Stomach (tissue), 9 donors: Measurements from ENCODE around the gene HAGH. TPM values are rescaled to one million over a fixed set of nuclear protein-coding genes. Genes with fewer than 3 reads are reported as not detected.

Experiments
- DNase-seq, 2 donors: peaks; one replicate each; pipeline versions ENCODE4 v3.0.0 to v3.0.0-alpha.2; 2013 to 2019
- H3K27ac ChIP-seq, 5 donors: fragments of 200-600 bp in 4 of 5; sonication (generic) in 4 of 5; one replicate each; pipeline ENCODE4 v1.5.1; 2013 to 2019; ENCODE audit warnings: mild to moderate bottlenecking in 1 of 5, moderate library complexity in 1 of 5
- H3K27me3 ChIP-seq, 3 donors: fragments of 200-600 bp; sonication (generic); one replicate each; pipeline ENCODE4 v1.5.1; 2017 to 2019; ENCODE audit warnings: mixed run types in 1 of 3
- H3K36me3 ChIP-seq, 4 donors: fragments of 200-600 bp; sonication (generic); 1 replicate in 3 of 4; 2 replicates in 1 of 4; pipeline ENCODE4 v1.5.1; 2016 to 2019
- H3K4me1 ChIP-seq, 4 donors: fragments of 200-600 bp; sonication (generic); one replicate each; pipeline ENCODE4 v1.5.1; 2016 to 2019
- H3K4me3 ChIP-seq, 4 donors: fragments of 200-600 bp; sonication (generic) in 3 of 4; one replicate each; pipeline ENCODE4 v1.5.1; 2016 to 2019; ENCODE audit warnings: mild to moderate bottlenecking in 1 of 4
- H3K9me3 ChIP-seq, 4 donors: fragments of 200-600 bp; sonication (generic); one replicate each; pipeline ENCODE4 v1.5.1; 2016 to 2019
- CTCF ChIP-seq, 7 experiments: fragments of 450-650 bp in 4 of 7; fragments of 200-600 bp in 3 of 7; sonication (generic) in 3 of 7; IDR thresholded peaks; one replicate each; pipeline ENCODE4 v1.5.1; 2016 to 2019; ENCODE audit warnings: antibody characterized with exemption in 7 of 7, control low read depth in 2 of 7, mild to moderate bottlenecking in 1 of 7
- EP300 ChIP-seq: sonication (generic); formaldehyde crosslinking; IDR thresholded peaks from one replicate; pipeline ENCODE4 v1.6.1; 2017; ENCODE audit warnings: antibody characterized with exemption
- POLR2A ChIP-seq, 4 donors: fragments of 450-650 bp; IDR thresholded peaks; one replicate each; pipeline ENCODE4 v1.6.1; 2016; ENCODE audit warnings: antibody characterized with exemption in 4 of 4, control low read depth in 2 of 4, mild to moderate bottlenecking in 1 of 4, moderate library complexity in 1 of 4
- POLR2AphosphoS5 ChIP-seq, 3 donors: sonication (generic); formaldehyde crosslinking; IDR thresholded peaks; one replicate each; pipeline ENCODE4 v1.6.1; 2016; ENCODE audit warnings: antibody characterized with exemption in 3 of 3
- WGBS, 5 donors: extraction: QIAGEN DNeasy Blood & Tissue Kit in 3 of 5; methylation state at CpG; one replicate each; pipeline versions ENCODE4 v1.1.5 to v1.1.7; 2013 to 2018; 5-methylcytosine and 5-hydroxymethylcytosine counted together
- intact Hi-C: fragments of 100-400 bp; cut with DNase I; formaldehyde crosslinking; loops from one replicate; pipeline ENCODE4 v1.15.1; 2023; ENCODE audit warnings: low total_unique reads
- polyA plus RNA-seq, 3 donors: library from polyadenylated mRNA; stranded (reverse); fragments of 200-250 nt; gene quantifications; one replicate each; pipeline ENCODE4 v1.2.3, GENCODE V29; 2013
- total RNA-seq, 5 donors: library from RNA; depleted of rRNA; stranded (reverse); fragments of >200 nt; gene quantifications; one replicate each; pipeline versions ENCODE4 v1.1.0 to v1.2.3, GENCODE V29; 2014 to 2016
- donor health status: healthy with polysubstance abuse.
- donor health status: Bipolar disorder and iron deficiency.
- donor health status: healthy.

Gene HAGH
- total and polyA plus RNA-seq, 8 donors: 30.3 to 119 (median 69.2) TPM

- TF ChIP-seq POLR2AphosphoS5 (IDR thresholded peaks at IDR 0.05): no peak
- TF ChIP-seq POLR2A (IDR thresholded peaks at IDR 0.05): no peak
- no peak for TF ChIP-seq CTCF (IDR thresholded peaks at IDR 0.05)
- TF ChIP-seq EP300: no peak
- H3K27ac ChIP-seq: no peak overlapping the region
Observed at GRCh38 chr16:1775006-1775845, 51.4 kb downstream of the HAGH start.

DNA sequence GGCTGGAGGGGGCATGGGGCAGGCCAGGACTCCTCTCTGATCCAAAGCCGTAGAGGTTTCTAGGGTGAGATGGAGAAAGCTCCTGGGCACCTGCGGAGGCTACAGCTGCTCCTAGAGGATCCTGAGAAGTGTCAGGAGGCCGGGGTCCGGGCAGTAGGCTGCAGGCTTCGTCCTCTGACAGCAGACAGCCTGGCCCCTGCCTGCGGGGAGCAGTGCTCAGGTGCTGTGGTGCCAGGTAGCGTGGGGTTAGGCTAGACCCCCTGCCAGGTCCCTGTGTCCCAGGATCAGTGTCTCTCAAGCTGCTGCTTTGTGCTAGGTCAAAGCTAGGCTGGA lies 52.2 kb downstream of the HAGH start:
- TF ChIP-seq POLR2AphosphoS5 (IDR thresholded peaks at IDR 0.05): no peak
- DNase-seq: no peak
- Histone ChIP-seq H3K4me1 (peaks cover 35 to 68% (median 59%) of the 10 kb centered on the region in 4 donors), H3K36me3 (peaks cover 23 to 53% (median 50%) of the 10 kb centered on the region in 4 donors), H3K27ac (peak overlapping the region in 4 of 5 donors; percentile 92 to 97 (median 94)), H3K27me3 (no peaks in the 10 kb centered on the region), H3K4me3 (peak overlapping the region in 3 of 4 donors; percentile 75 to 98 (median 96)), H3K9me3 (no peaks in the 10 kb centered on the region)
- WGBS, 5 donors: 63 to 92% (median 77%) methylated on average over 2 to 7 of the region's 7 CpGs
- intact Hi-C loops: no loop called here

More at GRCh38 chr16:1775006-1775845, 51.4 kb downstream of the HAGH start:
- Histone ChIP-seq H3K4me1 (peaks cover 34 to 69% (median 59%) of the 10 kb centered on the region in 4 donors), H3K9me3 (no peaks in the 10 kb centered on the region), H3K36me3 (peaks cover 29 to 55% (median 54%) of the 10 kb centered on the region in 4 donors), H3K4me3 (no peak overlapping the region), H3K27me3 (no peaks in the 10 kb centered on the region)
- WGBS, 5 donors: 87 to 91% (median 91%) methylated on average over 14 to 30 of the region's 30 CpGs
- intact Hi-C loops: no loop called here
- no peak for DNase-seq

- peak in 1 of 3 donors; percentile 4 for TF ChIP-seq POLR2AphosphoS5 (IDR thresholded peaks at IDR 0.05)
- TF ChIP-seq CTCF (IDR thresholded peaks at IDR 0.05): no peak
- peak in 1 of 2 donors; percentile 70 for DNase-seq
- H3K4me3 ChIP-seq: peak overlapping the region; percentile 75 to 98 (median 94)
- no peaks in the 10 kb centered on the region for H3K9me3 ChIP-seq
- WGBS, 5 donors: 4 to 9% (median 7%) methylated on average over 25 to 45 of the region's 45 CpGs
- peaks cover 35 to 64% (median 60%) of the 10 kb centered on the region in 4 donors for H3K4me1 ChIP-seq
- H3K27me3 ChIP-seq: no peaks in the 10 kb centered on the region
- H3K36me3 ChIP-seq: peaks cover 24 to 53% (median 50%) of the 10 kb centered on the region in 4 donors
- intact Hi-C loops: no loop called here
- peak overlapping the region; percentile 92 to 97 (median 95) for H3K27ac ChIP-seq
Observed at GRCh38 chr16:1773703-1774447, 52.8 kb downstream of the HAGH start.

- no peaks in the 10 kb centered on the region for H3K27me3 ChIP-seq
- peak within 1 kb of the TSS; percentile 92 to 97 (median 95) for H3K27ac ChIP-seq
- TF ChIP-seq POLR2A (IDR thresholded peaks at IDR 0.05): no peak
- peak in 6 of 7 experiments; percentile 10 to 79 (median 66) for TF ChIP-seq CTCF (IDR thresholded peaks at IDR 0.05)
- TF ChIP-seq POLR2AphosphoS5 (IDR thresholded peaks at IDR 0.05): peak; percentile 70 to 94 (median 72)
- TF ChIP-seq EP300: no peak
- 0 to 2% (median 0%) methylated on average over 26 to 108 of the region's 108 CpGs for WGBS, 5 donors
- peaks cover 35 to 62% (median 59%) of the 10 kb centered on the region in 4 donors for H3K4me1 ChIP-seq
- H3K4me3 ChIP-seq: peak within 1 kb of the TSS; percentile 75 to 98 (median 94)
- peak; percentile 88 to 95 for DNase-seq
- intact Hi-C loops: no loop called here
- no peaks in the 10 kb centered on the region for H3K9me3 ChIP-seq
- H3K36me3 ChIP-seq: peaks cover 31 to 53% (median 50%) of the 10 kb centered on the region in 4 donors
Observed at GRCh38 chr16:1772908-1773702, 53.5 kb downstream of the HAGH start, which contains the start of gene MRPS34. Gene MRPS34 (minus strand): TSS chr16:1773134. CDS start chr16:1773119, 15 bp downstream.
